ENCODE results near the gene LMO1. TPM values are rescaled to one million over a fixed set of nuclear protein-coding genes. Genes with fewer than 3 reads are reported as not detected.

LMO1 gene
- total RNA-seq, 1 experiment from 2014 or later: 0.40 TPM

DNA sequence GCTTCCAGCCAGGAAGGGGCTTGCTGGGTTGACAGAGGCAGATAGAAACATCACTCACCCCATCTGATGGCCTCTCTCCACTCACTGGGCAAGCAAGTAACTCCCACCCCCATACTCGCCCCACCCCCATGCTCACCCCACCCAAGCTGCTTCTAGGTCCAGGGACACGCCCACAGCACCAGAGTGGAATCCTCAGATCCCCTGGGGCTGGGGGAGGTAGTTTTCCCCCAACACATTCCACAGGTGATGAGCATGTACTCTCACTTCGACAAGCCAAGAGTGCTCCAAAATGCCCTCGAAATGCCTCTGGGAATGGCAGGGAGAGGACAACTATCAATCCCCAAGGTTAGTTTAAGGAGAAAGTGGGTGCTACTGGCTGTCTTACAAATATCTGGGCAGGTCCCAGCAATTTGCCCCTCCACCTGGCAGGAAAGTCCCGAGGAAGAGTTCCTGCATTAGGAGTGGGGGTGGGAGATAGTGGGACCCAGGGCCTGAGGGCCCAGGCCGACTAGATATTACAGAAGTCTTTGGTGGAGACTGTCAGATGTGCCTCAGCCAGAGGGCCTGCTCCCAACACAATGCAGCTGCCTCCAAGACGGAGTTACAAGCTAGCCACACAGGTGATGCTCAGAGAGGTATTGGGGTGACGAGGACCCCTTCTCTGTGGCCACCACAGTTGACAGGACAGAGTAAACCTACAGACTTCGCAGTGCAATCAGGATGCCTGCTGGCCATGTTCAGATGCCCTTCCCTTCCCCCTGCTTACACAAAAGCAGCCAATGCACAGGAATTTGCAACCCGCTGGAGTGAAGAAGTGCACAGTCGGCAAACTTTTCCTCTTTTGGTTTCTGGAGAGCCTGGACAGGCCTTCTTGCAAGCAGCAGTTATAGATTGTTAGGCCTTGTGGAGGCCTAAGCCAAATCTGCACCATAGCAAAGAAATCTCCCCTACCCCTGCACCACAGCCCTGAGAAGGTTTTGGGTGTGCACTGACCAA is 2.9 kb upstream of the LMO1 start:
- DNase-seq (ENCODE audit: extremely low read depth, low read depth): no peak

DNA sequence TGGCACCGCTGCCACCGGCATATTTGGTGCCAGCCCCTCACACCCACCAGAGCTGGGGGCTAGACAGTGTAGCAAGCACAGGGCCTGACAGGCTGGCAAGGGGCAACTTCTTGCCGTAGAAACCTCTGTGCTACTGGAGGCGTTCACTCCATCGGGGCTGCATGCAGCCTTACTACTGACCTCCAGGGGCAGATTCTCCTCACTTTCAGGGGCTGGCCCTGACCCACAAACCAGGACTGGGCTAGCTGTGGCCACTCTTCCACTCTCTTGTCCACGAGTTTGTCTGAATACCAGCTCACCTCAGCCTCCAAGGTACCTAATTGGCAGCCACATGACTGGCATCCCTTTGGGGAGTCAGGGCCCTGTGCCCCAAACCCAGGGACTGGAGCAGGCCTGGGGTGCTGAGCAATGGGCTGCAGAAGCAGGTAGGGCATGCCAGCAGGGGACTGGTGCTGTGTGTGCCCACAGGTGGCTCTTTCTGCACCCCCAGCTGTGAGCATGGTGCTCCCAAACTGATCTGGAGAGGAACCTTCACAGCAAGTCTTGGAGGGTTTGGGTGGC is 2.1 kb upstream of the LMO1 start:
- no peak for DNase-seq (ENCODE audit: extremely low read depth, low read depth)

DNA sequence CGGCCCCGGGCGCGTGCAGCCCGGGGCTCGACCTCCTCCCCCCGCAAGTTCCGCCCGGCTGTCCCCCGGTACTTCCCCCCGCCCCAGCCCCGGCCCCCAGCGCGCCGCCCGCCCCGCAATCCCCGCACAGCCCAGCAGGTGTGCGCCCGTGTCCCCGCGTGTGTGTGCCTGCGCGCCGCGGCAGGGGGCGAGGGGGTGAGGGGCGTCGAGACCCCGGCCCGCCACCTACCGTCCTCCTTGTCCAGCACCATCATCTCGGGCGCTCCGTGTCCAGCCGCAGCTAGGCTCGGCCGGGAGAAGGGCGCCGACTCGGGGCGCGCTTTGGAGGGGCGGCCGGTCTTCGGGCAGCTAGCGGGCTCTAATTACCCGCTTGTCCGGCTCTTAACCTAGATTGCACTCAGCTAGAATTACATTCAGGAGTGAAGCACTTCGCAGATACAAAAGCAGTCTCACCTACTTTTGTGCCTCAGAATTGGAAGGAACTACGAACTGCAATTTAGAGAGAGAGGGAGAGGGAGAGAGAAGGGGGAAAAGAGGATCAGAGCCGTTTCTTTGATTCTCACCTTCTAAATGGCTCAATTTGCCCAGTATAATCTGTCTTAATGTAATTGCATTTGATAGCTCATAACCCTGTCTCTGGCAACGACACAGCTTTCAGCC is 439 bp downstream of the LMO1 start:
- DNase-seq (ENCODE audit: extremely low read depth, low read depth): no peak

DNA sequence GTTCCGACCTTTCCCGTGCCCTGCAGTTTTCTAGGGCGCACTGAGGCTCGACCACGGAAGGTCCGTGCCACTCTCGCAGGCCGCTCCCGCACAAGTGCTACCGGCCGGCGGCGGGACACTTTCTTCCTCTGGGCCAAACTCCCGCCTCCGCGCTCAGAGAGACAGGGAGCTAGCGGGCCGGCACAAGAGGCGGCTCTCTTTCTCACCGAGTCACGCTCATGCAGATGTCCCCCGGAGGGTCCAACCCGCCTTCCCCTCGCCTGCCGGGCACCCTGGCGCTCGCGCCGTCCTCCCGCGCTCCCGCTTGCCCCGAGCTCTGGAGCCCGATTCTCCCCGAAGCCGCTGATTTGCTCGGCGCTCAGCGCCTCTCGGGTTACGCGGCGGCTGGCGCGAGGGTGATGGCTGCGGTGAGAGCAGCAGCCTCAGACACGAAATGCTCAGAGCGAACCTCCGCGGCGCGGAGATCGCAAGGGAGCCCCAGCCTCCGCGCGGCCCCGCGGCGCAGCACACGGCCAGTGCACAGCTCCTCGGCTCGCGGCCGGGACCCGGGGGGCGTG is 1.0 kb downstream of the LMO1 start:
- peak; percentile 14 for DNase-seq (ENCODE audit: extremely low read depth, low read depth)

DNA sequence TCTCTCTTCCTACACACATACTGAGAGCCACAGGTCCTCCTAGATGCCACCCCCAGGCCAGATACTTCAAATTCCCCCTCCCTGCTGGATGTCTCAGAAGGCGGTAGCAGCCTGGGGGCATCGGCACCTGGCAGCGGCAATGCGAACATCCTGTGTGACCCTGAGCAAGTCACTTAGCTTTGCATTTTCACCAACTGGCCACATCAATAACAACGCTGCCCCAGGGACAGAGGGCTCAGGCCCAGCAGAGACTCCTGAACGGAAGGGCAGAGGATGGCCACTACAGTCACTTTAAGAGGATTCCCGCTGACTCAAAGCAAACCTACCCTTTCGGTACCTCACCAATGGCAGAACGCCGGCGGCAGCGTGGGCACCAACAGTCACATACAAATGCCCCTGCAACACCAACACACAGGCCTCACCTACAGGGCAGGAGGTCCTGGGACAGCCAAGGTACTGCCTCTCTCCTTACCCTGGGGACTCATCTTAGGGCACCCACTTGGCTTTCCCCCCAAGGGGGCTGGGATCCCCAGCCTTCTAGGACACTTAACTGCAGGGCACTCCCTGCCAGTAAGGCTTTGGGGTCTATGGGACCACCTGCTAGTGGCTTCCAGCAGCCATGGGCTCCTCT is 1.6 kb downstream of the LMO1 start:
- no peak for DNase-seq (ENCODE audit: extremely low read depth, low read depth)

DNA sequence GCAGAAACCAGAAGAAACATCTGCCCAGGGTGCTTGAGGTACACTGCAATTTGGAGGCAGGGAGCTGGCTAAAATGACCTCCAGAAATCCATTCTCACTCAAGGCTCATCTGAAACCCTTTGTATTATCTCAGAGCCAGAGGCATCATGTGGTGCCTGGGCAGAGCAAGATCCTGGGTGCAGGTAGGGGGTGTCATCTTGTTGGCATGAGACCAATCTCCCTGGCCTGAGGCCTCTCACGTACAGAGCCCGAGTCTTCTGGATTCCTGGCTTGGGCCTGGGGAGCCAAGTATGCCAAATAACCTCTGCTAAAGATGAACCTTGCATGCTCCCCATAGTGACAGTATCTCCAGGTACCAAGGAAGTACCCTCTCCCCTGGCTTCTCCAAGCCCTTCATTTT is 2.4 kb downstream of the LMO1 start:
- DNase-seq (ENCODE audit: extremely low read depth, low read depth): no peak

DNA sequence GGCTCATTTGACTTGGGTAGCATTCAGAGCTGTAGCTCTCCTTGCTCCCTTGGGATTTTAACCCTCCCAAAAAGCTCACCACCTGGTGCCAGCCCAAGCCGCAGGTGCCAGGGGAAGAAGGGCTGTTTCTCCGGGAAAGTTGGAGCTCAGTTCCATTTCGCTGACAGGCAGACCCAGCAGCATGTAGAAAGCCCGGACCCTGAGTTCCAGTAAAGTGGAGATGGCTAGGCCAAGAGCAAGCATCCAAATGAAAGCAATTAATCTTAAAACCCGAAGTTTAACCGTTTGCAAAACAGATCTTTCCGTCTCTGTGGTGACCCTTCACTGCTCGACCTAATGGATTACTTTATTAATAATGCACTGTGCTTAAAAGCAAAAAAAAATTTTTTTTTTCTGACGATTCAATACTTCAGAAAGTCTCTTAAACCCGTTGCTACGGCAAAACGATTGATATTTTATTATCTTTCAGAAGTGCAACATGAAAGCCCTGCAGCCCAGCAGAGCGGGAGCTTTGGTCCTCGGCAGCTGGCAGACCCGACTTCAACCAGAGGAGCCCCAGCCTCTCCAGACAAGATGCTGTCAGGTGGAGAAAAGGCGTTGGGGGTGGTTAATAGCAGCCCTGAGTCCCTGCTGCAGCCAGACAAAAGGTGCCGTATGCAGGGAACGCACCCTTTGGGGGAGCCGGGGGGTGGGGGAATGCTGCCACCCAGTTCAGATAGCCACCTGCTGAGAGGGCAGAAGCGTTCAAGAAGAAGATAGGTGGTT is 3.3 kb downstream of the LMO1 start:
- DNase-seq (ENCODE audit: extremely low read depth, low read depth): no peak

DNA sequence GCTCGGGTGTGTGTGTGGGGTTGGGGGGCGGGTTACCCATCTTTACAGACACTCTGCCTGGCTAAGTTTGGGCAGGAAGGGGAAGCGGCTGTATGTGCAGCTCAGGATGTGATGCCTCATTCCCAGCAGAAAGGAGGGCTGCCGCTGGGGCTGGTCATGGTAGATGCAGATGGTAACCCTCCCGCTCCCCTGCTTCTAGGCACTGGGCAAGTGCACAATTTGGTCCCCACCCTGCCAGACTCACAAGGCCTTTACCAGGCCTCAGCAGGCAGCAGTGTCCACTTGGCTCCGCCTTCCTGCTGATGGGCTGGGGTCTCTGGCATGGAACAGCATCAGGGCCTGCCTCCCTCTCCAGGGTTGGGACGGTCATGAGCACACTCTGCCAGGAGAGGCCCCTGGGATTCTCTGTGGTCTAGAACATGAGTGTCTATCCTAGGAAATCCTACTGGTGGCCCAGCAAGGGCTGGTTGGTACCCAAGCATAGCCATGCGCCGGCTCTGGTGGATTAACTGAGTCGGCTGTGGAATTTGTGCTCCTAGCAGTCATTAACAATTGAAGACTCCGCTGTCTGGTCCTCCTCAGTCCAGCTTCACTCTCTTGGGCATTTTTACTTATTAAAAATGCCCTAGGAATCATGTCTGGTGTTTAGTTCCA is 4.2 kb downstream of the LMO1 start:
- DNase-seq (ENCODE audit: extremely low read depth, low read depth): no peak

DNA sequence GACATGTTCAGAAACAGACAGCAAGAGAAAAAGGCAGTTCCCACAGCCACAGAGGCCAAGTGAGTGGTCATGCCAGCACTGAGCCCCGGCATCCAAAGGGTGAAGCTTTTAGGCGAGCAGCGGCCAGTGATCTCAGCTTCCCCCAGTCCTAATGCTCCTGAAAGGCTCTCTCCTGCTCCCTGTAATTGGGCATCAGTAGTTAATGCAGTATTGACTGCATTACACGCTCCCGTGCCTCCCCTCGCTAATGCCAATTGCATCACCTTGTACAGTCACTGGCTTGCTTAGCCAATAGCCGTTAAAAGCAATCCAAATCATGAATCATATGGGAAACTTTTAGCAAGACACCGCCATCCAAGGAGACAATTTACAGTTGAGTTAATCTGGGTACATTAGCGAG is 4.9 kb downstream of the LMO1 start:
- DNase-seq (ENCODE audit: extremely low read depth, low read depth): peak; percentile 47

DNA sequence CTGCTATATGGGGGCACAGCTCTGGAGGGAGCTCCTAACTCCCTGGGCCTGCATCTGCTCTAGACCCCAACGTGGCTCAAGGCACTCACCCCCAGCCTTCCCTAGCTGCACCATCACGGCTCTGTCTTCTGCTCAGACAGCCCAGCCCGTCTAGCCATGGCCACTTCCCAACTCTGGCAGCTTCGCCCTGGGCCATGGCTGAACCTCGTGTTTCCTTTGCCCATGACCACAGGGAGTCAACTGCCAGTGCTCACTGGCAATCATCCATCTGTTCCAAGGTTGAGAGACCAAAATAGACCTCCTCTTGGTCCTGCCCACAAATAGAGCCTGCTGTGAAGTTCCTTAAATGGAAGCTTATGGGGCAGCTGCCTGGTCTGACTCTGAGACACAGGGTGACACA is 5.4 kb downstream of the LMO1 start:
- no peak for DNase-seq (ENCODE audit: extremely low read depth, low read depth)

DNA sequence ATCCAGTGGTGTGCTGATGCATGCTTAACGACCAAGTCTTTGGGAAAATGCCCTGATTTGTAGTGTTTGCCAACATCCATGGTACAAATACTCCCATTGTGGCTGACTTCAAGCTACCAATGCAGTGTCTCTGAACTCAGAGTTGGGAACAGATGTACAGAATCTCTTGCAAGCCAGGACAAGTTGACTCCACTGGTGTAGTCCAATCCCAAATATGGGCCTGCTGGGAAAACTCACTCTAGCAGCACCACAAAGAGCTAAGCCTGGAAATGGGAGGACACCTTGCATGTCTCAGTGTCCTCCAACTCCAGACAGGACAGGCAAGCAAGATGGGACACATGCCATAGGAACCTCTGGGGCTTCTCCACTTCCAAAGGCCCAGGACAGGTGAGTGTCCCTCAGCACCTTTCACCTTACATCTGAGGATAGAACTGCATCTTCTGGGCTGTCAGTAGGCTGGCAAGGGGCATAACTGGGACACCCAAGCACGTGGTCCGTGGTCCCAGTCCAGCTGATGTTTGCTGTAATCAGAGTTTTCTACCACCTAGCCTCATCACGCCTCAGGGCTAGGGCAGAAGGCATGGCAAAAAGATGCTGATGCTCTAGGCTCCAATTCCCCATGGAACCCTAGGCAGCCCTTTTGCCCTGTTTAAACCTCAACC is 6.5 kb downstream of the LMO1 start:
- DNase-seq (ENCODE audit: extremely low read depth, low read depth): no peak

DNA sequence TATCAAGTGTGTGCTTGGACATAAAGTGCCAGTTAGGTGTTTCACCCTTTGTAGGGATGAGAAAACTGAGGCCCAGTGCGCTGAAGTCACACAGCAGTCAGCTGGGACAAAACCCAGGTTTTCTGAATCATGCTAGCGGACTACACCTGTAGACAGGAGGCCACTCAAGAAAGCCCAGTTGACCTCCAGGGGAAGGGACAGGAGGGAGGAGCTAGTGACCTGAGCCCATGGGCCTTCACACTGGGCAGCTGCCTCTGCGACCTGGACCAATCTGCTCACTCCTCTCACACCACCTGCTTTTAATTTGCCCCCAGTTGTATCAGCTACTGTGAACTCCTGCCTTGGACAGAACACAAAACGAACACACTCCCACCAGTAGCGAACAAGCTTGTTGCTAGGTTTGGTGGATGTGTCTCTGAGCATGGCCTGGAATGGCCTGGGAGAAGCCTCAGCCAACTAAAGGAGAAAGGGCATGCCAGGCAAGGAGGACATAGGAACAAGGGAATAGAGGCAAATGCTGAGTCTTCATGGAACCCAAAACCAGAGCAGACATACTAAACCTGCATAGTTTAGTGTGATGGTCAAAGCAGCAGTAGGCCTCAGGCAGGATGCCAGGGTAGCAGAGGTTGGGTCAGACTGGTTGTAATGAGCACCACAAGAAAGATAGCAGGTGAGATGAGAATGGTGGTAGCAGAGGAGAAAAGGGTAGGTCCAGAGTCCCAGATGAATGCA is 7.2 kb downstream of the LMO1 start:
- no peak for DNase-seq (ENCODE audit: extremely low read depth, low read depth)

DNA sequence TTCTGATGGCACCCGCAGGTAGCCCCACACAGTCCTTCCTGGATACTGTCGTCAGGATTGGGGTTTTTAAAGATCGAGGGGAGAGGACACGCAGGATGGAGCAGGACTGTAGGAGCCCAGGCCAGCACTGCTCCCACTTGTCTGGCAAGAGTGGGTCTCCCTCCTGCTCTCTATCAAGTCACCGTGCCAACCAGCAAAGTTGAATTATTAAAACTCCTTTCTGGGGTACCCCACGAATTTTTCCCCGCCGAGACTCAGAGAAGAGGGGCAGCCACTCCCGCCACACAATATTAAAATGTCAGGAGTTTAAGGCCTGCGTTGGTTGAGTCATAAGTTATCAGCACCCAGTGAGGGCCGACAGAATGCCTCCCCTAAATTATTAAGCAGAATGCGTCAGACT is 10.1 kb downstream of the LMO1 start:
- DNase-seq (ENCODE audit: extremely low read depth, low read depth): no peak

DNA sequence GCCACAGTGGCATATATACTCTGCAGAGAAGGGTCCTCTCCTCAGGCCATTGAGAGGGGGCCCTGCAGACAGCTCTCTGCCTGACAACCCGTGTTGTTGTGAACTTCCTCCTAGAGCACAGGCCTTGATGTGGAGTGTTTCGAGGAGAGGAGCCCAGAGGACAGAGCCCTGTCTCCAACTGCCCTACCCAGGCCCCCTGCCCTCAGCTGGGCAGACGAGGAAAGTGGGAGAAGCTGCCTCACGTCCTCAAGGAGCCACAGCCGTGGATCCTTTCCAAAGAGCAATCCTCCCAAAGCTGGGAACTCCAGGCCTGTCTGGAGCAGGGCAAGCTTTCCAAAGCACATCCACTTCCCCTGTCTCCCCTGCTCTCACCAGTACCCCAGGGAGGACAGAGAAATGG is 10.7 kb downstream of the LMO1 start:
- DNase-seq (ENCODE audit: extremely low read depth, low read depth): no peak

DNA sequence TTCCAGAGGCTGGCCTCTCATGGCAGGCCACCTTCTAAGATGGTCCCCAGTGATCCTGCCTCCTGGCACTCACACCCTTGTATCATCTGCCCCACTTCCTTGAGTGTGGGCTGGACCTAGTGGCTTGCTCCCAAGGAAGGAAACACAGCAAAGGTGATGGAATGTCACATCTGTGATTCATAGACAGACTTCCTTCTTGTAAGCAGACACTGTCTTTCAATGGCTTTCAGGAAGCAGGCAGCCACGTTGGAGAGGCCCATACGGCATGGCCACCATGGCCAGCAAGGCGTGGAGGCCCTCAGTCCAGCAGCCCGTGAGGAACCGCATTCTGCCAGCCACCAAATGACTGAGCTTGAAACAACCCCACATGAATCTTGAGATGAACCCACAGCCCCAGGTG is 11.3 kb downstream of the LMO1 start:
- DNase-seq (ENCODE audit: extremely low read depth, low read depth): no peak

DNA sequence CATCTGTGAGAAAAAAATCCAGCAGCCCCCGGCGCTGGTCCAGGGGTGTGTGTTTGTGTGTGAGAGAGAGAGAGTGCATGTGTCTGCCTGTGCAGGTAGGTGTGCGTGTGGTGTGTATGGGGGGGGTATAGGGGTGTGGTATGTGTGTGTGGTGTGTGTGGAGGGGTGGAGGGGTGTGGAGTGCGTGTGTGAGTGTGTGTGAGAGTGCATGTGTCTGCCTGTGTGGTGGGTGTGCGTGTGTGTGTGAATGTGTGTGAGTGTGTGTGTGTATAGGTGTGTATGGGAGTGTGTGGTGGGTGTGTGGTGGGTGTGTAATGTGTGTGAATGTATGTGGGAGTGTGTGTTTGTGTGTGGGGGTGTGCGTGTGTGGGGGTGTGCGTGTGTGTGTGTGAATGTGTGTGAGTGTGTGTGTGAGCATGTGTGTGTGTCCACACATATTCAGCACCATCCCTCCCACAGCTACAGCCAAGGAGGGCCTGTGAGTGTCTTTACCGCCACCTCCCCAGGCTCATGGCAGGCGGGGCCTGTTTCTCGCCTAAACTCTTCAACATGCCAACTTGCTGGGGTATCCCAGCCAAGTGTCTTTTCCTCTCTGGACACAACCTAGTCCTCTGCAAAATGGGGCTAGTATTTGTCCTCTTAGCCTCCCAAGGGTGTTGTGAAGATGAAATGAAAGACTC is 11.9 kb downstream of the LMO1 start:
- DNase-seq (ENCODE audit: extremely low read depth, low read depth): no peak

DNA sequence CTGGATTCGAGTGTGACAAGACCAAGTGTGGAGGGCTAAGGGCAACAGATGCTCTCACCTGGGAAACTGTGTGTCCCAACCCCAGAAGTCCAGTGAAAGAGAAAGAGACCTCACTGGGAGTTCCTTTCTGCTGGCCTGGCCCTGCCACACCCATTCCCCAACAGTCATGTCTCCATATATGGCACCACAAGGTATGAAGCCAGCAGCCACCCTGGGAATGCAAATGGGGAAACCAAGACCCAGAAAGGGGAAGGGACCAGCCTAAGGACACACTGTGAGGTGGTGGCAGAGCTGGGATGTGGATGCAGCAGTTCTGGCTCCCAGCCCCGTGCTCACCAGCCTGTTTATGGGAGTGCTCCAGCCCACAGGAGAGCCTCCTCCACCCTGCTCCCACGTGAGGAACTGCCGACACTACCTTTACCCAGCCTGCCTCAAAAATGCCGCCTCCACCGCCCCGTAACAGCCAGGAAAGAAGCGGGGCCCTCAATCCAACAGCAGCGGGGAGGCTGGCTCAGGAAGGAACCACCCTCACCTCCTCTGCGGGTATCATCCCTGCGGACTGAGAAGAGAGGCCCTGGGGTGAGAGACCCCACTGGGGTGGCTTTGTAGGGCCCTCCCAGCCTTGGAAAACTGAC is 12.6 kb downstream of the LMO1 start:
- no peak for DNase-seq (ENCODE audit: extremely low read depth, low read depth)

Measured in NCI-H460 (cell line).